Adipocyte (in vitro differentiated cells): ENCODE data around the gene SLC11A1.

Experiments
- DNase-seq: peaks from one replicate; pipeline ENCODE4 v3.0.0-alpha.2; 2015; ENCODE audit warnings: low read depth
- H3K27me3 ChIP-seq: replicated peaks from 2 replicates; pipeline ENCODE4 v1.7.0; 2013; ENCODE audit warnings: mild to moderate bottlenecking, low read length, moderate library complexity; ENCODE audit not compliant: control insufficient read depth, insufficient read depth
- H3K36me3 ChIP-seq: 2 replicates; pipeline ENCODE4 v1.7.0; 2013; ENCODE audit warnings: low read length, mild to moderate bottlenecking, moderate library complexity; ENCODE audit not compliant: control insufficient read depth, insufficient read depth, severe bottlenecking
- H3K4me1 ChIP-seq: 2 replicates; pipeline ENCODE4 v1.7.0; 2013; ENCODE audit warnings: mild to moderate bottlenecking, low read length, moderate library complexity; ENCODE audit not compliant: control insufficient read depth, insufficient read depth
- H3K4me3 ChIP-seq: 2 replicates; pipeline ENCODE4 v1.7.0; 2013; ENCODE audit warnings: mild to moderate bottlenecking, low read length, moderate library complexity
- H3K9ac ChIP-seq: 2 replicates; pipeline ENCODE4 v1.7.0; 2013; ENCODE audit warnings: mild to moderate bottlenecking, low read length, moderate library complexity
- H3K9me3 ChIP-seq: 2 replicates; pipeline ENCODE4 v1.7.0; 2013; ENCODE audit warnings: mild to moderate bottlenecking, low read length, moderate library complexity; ENCODE audit not compliant: control insufficient read depth

The SLC11A1 gene

GRCh38 chr2:218402911-218403411, 20.9 kb downstream of the SLC11A1 start:
- DNase-seq = no peak
- H3K9ac ChIP-seq = no peak overlapping the region
- no peaks in the 10 kb centered on the region for H3K9me3 ChIP-seq
- H3K27me3 ChIP-seq = no peaks in the 10 kb centered on the region
- peaks cover 46% of the 10 kb centered on the region for H3K4me1 ChIP-seq
- H3K36me3 ChIP-seq = peaks cover 22% of the 10 kb centered on the region
- H3K4me3 ChIP-seq = no peak overlapping the region

GRCh38 chr2:218403810-218404209, 21.7 kb downstream of the SLC11A1 start:
- no peak for DNase-seq
- Histone ChIP-seq H3K36me3 (peaks cover 22% of the 10 kb centered on the region), H3K9me3 (no peaks in the 10 kb centered on the region), H3K4me3 (no peak overlapping the region), H3K27me3 (no peaks in the 10 kb centered on the region), H3K4me1 (peaks cover 42% of the 10 kb centered on the region), H3K9ac (no peak overlapping the region)

GRCh38 chr2:218404351-218405085, 22.4 kb downstream of the SLC11A1 start:
- Histone ChIP-seq H3K27me3 (no peaks in the 10 kb centered on the region), H3K9me3 (no peaks in the 10 kb centered on the region), H3K4me3 (no peak overlapping the region), H3K36me3 (peaks cover 22% of the 10 kb centered on the region), H3K4me1 (peaks cover 42% of the 10 kb centered on the region), H3K9ac (peak overlapping the region; percentile 84)
- DNase-seq = no peak

DNA sequence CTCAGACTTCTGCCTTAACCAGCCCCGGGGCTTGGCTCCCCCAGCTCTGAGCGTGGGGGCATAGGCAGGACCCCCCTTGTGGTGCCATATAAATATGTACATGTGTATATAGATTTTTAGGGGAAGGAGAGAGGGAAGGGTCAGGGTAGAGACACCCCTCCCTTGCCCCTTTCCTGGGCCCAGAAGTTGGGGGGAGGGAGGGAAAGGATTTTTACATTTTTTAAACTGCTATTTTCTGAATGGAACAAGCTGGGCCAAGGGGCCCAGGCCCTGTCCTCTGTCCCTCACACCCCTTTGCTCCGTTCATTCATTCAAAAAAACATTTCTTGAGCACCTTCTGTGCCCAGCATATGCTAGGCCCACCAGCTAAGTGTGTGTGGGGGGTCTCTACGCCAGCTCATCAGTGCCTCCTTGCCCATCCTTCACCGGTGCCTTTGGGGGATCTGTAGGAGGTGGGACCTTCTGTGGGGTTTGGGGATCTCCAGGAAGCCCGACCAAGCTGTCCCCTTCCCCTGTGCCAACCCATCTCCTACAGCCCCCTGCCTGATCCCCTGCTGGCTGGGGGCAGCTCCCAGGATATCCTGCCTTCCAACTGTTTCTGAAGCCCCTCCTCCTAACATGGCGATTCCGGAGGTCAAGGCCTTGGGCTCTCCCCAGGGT, 23.1 kb downstream of the SLC11A1 start:
- no peak for DNase-seq

GRCh38 chr2:218405746-218406208, 23.7 kb downstream of the SLC11A1 start:
- H3K27me3 ChIP-seq = no peaks in the 10 kb centered on the region
- peak overlapping the region; percentile 67 for H3K4me3 ChIP-seq
- H3K36me3 ChIP-seq = peaks cover 22% of the 10 kb centered on the region
- DNase-seq = no peak
- peak overlapping the region; percentile 84 for H3K9ac ChIP-seq
- H3K4me1 ChIP-seq = peaks cover 42% of the 10 kb centered on the region
- H3K9me3 ChIP-seq = no peaks in the 10 kb centered on the region

More for the DNA sequence above, 23.1 kb downstream of the SLC11A1 start:
- H3K9ac ChIP-seq = peak overlapping the region; percentile 84
- no peak overlapping the region for H3K4me3 ChIP-seq
- H3K27me3 ChIP-seq = no peaks in the 10 kb centered on the region
- peaks cover 22% of the 10 kb centered on the region for H3K36me3 ChIP-seq
- H3K9me3 ChIP-seq = no peaks in the 10 kb centered on the region
- H3K4me1 ChIP-seq = peaks cover 42% of the 10 kb centered on the region

DNA sequence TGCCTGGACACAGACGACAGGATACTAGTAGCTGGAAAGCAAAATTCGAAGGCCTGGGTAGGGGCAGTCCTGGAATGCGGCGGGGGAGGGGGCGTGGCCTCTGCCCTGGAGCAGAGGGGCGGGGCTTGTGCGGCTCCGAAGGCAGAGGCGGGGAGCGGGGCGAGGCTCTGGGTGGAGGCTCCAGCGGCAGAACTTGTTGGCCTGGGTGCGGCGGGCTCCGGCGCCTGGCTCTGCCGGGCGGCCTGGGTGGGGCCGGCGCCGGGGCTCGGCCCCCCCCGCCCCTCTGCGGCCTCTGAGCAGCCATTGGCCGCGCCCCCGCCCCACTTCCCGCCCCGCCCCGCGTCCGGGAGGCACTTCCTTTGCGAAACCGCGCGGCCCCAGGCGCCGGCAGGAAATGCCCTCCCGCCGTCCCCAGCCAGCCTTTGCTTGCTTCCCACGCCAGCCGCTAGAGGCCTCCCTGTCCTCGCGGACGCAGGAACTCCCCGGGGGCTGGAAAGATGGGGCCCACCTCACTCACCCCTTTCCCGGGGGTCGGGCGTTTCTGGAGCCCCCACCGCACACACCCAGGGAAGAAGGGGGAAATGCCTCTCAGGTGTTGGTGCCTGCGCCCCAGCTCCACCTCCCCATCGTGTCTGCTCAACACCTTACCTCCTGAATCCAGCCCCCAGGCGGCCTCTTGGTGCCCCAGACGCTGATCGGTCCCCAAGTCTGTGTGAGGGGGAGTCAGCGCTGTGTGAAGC, 24.3 kb downstream of the SLC11A1 start:
- peak overlapping the region; percentile 67 for H3K4me3 ChIP-seq
- peak overlapping the region; percentile 89 for H3K9ac ChIP-seq
- no peaks in the 10 kb centered on the region for H3K27me3 ChIP-seq
- H3K36me3 ChIP-seq = peaks cover 22% of the 10 kb centered on the region
- no peaks in the 10 kb centered on the region for H3K9me3 ChIP-seq
- peak; percentile 99 for DNase-seq
- H3K4me1 ChIP-seq = peaks cover 38% of the 10 kb centered on the region

DNA sequence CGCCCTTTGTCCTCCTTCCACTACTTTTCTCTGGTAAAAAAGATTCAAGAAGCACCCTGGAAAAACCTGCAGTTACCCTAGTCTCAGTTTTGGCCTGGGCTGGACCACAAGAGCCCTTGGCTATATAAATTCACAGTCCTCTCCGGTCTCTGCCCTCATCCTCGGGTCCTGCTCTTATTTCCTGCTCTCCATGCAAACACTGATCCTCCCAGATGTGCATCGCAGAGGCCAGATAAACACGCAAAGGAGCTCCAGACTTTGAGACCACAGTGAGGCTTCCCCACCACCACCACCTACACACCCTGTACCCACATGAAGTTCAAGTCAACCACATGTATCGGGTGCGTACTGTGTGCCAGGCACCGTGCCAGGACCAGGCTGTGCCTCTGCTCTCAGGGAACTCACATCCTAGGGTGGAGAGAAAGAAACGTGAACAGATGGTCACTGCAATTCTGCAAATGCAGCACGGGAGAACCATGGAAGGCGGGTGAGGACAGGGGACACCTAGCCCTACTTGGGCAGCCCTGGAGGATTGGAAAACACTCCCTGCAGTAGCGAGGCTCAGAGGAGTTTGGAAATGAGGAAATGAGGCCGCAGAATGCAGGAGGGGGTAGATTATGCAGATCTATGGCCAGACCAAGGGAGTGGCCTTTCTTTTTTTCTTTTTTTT, 25.0 kb downstream of the SLC11A1 start:
- Histone ChIP-seq H3K4me3 (peak overlapping the region; percentile 66), H3K27me3 (no peaks in the 10 kb centered on the region), H3K9me3 (no peaks in the 10 kb centered on the region), H3K9ac (peak overlapping the region; percentile 89), H3K36me3 (peaks cover 21% of the 10 kb centered on the region), H3K4me1 (peaks cover 32% of the 10 kb centered on the region)
- DNase-seq = peak; percentile 67

DNA sequence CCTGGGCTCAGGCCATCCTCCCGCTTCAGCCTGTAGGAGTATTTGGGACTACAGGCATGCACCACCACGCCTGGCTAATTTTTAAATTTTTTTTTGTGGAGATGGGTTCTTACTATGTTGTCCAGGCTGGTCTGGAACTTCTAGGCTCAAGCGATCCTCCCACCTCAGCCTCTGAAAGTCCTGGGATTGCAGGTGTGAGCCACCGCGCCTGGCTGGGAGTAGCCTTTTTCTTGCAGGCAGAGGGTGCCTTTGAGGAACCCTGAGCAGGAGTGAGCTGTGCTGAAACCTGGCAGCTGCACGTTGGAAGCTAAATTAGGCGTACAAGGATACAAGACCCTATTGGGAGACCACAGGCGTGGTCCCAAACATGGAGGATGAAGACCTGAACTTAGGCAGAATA, 25.6 kb downstream of the SLC11A1 start:
- peak overlapping the region; percentile 66 for H3K4me3 ChIP-seq
- H3K4me1 ChIP-seq = peaks cover 30% of the 10 kb centered on the region
- no peaks in the 10 kb centered on the region for H3K9me3 ChIP-seq
- no peak for DNase-seq
- H3K36me3 ChIP-seq = peaks cover 18% of the 10 kb centered on the region
- H3K9ac ChIP-seq = peak overlapping the region; percentile 89
- no peaks in the 10 kb centered on the region for H3K27me3 ChIP-seq

- Histone ChIP-seq H3K9me3 (no peaks in the 10 kb centered on the region), H3K4me1 (no peaks in the 10 kb centered on the region), H3K4me3 (no peak overlapping the region), H3K27me3 (peaks cover 18% of the 10 kb centered on the region), H3K9ac (no peak overlapping the region), H3K36me3 (no peaks in the 10 kb centered on the region)
- DNase-seq = no peak
These were observed 36.2 kb downstream of the SLC11A1 start for GRCh38 chr2:218418321-218418716.

GRCh38 chr2:218418717-218419458, 36.8 kb downstream of the SLC11A1 start, which contains the start of gene VIL1:
Gene VIL1 (plus strand): TSS chr2:218419123. CDS start chr2:218423779, 4,656 bp downstream.
- no peak within 1 kb of the TSS for H3K4me3 ChIP-seq
- DNase-seq = no peak
- H3K27me3 ChIP-seq = peaks cover 18% of the 10 kb centered on the region
- H3K9ac ChIP-seq = no peak within 1 kb of the TSS
- no peaks in the 10 kb centered on the region for H3K36me3 ChIP-seq
- H3K9me3 ChIP-seq = no peaks in the 10 kb centered on the region
- no peaks in the 10 kb centered on the region for H3K4me1 ChIP-seq
